Effector CD8-positive, alpha-beta T cell (primary cell): Measurements from ENCODE around the gene PCDH11X.
"Not testable (repeated sequence)": the region's sequence is repeated elsewhere in the genome, so short reads cannot be mapped to it uniquely, and the experiment has no call there.

Source experiments
- DNase-seq: peaks from one replicate; lab custom pipeline; 2025; lab: John Stamatoyannopoulos, UW
- total RNA-seq, 4 experiments: gene quantifications; one replicate each; lab custom pipeline; 2026; lab: John Stamatoyannopoulos, UW

PCDH11X gene, protein sequence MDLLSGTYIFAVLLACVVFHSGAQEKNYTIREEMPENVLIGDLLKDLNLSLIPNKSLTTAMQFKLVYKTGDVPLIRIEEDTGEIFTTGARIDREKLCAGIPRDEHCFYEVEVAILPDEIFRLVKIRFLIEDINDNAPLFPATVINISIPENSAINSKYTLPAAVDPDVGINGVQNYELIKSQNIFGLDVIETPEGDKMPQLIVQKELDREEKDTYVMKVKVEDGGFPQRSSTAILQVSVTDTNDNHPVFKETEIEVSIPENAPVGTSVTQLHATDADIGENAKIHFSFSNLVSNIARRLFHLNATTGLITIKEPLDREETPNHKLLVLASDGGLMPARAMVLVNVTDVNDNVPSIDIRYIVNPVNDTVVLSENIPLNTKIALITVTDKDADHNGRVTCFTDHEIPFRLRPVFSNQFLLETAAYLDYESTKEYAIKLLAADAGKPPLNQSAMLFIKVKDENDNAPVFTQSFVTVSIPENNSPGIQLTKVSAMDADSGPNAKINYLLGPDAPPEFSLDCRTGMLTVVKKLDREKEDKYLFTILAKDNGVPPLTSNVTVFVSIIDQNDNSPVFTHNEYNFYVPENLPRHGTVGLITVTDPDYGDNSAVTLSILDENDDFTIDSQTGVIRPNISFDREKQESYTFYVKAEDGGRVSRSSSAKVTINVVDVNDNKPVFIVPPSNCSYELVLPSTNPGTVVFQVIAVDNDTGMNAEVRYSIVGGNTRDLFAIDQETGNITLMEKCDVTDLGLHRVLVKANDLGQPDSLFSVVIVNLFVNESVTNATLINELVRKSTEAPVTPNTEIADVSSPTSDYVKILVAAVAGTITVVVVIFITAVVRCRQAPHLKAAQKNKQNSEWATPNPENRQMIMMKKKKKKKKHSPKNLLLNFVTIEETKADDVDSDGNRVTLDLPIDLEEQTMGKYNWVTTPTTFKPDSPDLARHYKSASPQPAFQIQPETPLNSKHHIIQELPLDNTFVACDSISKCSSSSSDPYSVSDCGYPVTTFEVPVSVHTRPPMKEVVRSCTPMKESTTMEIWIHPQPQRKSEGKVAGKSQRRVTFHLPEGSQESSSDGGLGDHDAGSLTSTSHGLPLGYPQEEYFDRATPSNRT (N-terminal part only)
- 0 reads per million in 4 experiments for total RNA-seq

DNA sequence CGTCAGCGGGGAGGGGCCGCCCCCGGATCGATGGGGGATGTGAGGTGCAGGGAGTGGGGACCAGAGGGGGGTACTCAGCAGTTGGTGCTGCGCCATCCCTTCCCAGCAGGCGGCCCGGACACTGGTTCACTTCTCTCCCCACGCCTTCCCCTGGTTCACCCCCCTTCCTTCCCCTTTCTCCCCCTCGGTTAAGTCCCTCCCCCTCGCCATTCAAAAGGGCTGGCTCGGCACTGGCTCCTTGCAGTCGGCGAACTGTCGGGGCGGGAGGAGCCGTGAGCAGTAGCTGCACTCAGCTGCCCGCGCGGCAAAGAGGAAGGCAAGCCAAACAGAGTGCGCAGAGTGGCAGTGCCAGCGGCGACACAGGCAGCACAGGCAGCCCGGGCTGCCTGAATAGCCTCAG lies at the start of gene PCDH11X:
PCDH11X (plus strand) TSS at position 241 of the 400 bp plus-strand sequence. CDS start 56,130 bp downstream, outside the sequence.
- not testable (repeated sequence) for DNase-seq

DNA sequence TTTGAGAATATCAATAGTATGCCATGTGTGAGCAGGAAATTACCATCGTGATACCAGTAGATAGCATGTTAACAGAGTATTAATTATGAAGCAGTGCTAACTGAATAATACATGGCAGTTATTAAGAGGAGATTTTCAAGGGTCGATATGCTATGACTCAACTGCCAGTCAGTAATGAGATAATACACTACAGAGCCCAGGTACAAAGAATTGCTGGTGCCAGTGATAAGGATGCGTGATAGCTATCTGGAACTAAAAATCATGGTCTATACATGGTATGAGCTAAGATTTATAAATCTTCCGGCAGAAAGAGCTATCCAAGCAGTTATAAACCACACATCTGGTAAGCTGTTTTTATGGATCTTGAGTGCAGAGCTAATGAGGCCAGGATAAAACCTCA lies 31.7 kb upstream of the PCDH11X start:
- not testable (repeated sequence) for DNase-seq

DNA sequence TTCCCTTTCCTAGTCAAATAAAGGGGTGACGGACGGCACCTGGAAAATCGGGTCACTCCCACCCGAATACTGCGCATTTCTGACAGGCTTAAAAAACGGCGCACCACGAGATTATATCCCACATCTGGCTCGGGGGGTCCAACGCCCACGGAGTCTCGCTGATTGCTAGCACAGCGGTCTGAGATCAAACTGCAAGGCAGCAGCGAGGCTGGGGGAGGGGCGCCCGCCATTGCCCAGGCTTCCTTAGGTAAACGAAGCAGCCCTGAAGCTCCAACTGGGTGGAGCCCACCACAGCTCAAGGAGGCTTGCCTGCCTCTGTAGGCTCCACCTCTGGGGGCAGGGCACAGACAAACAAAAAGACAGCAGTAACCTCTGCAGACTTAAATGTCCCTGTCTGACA lies 26.2 kb upstream of the PCDH11X start:
- not testable (repeated sequence) for DNase-seq

DNA sequence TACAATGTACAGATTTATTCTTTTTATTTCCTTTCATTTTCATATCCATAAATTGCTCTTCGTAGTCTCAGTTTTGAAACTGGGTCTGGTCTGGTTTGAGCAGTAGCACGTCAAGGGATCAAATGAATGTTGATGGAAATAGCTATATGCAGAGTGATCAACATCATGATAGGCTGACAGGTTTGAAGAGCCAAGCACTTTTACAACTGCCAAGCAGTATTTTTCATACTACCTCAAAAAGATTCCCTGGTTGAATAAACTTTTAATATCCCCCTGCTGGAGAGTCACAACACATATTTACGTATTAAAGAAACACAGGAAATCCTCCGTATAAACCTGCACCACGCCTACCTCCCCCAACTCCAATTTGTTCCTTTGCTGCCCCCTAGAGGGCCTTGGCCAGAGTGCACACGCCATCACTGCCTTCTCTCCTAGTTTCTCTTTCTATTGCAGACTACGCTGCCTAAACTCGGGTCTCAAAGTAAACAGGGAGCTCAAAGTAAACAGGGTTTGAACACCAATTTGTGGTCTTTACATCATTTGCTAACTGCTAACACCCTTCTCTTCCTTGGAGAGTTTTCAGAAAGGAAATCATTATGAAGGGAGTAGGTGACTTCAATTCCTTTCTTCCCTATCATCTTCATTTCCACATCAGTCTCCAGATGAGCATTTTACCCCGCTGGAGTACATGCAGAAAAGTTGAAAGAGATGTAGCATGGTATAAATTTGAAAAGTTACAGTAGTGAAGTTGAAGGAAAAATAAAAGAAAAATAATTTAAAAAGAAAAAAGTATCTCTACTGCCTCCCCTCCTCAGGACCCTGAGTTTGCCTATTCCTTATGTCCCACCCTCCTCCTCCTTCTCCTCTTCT lies 8.3 kb upstream of the PCDH11X start:
- not testable (repeated sequence) for DNase-seq

DNA sequence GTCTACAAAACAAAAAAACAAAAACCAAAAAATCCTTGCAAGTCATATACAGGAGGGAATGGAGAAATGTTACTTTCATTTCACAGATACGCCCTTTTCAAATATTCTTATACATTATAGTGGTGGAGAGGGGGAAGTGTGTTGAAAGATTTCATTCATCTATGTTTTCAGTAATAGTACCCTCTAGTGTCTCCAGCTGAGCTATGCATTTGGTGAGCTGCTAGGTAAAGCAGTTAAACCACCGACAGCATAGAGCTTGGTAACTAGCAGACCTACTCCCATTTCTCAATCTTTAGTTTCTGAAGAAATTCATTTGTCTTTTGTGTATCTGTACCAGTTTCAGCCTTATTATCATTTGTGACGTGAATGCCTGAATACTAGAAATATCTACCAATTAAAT lies 5.2 kb upstream of the PCDH11X start:
- not testable (repeated sequence) for DNase-seq

DNA sequence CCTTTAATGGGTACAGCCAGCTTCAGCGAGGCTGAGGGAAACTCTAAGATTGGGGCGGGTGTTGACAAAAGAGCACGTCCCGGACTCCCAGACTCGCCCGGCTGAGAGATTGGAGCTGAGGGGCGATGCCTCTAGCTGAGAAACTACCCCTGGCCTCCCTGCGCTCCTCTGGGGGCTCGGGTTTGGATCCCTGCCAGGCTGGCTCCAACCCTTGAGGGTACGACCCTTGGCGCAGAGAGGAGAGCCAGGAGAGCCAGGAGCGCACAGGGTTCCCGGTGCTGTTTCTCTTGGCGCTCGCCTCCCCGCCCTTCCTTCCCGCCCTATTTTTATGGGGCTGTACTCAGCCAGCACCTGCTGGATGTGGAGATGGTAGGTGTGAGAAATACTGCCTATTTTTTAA lies 833 bp downstream of the PCDH11X start:
- DNase-seq, result not testable (repeated sequence)

DNA sequence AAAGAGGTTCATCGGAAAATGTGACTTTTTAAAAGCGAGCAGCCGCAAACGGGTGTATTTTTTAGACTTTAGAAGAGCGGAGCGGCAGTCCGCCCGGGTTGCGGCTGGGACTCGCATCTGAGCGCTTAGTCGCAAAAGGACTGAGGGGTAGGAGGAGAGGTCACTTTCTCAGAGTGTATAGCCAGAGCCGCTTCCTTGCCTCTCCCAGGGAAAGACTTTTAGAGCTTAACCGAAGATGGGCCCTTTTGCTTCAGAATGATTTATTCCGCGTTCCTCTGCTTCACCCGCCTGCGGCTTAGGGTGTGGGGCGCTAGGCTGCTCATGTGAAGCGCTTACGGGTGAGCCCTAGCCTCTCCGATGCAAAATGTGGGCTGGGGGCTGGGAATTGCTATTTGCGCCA lies 1.5 kb downstream of the PCDH11X start:
- DNase-seq, result not testable (repeated sequence)

DNA sequence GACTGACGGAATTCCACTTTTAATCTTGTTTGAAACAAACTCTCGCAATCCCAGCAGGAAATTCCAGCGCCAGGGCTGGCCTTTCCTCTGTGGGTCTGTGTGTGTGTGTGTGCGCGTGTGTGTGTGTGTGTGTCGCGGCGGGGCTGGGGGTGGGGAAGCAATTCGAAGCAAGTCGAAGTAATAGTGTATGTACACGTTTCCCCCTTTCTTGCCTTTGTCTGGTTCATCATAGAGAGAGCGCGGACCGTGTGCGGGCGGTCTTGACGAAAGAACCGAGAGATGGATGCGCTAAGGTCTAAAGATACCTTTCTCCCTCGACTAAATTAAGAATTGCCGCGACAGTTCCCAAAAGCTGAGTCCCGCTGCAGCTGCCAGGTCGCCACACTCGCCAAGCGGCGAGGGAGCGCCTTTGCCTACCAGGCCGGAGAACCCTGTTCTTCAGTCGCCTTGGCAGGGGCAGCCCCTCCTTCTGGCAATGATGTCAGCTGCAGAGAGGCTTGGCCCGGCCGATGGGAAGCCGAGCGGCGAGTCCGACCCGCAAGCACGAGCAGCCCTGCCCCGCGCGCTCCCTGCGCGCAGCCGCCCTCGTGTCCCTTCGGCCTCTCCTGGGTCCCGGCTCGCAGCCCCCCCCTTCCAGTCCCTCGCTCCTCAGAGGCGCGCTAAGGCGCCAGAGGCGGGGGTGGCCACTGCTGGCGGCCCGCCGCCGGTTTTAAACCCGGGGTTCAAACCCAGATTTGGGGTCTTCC lies 2.6 kb downstream of the PCDH11X start:
- DNase-seq, result not testable (repeated sequence)

DNA sequence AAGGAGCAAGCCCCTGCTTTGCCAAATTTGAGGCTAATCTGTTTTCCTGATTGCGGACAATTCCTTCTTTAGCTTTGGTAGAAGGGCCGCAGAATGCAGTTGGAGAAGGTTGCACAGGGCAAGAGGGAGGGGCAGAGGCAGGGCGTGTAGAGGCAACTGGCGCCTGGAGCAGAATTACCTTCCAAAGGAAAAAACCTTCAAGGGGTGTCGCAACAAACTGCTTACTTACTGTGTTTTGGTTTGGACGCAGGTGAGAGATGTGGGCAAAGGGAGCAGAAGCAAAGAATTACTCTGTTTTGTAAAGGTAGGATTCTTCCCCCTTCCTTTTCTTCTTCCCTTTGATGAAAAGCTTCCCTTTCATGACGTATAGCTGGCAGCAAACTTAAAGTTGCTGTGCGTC lies 3.6 kb downstream of the PCDH11X start:
- DNase-seq, result not testable (repeated sequence)

DNA sequence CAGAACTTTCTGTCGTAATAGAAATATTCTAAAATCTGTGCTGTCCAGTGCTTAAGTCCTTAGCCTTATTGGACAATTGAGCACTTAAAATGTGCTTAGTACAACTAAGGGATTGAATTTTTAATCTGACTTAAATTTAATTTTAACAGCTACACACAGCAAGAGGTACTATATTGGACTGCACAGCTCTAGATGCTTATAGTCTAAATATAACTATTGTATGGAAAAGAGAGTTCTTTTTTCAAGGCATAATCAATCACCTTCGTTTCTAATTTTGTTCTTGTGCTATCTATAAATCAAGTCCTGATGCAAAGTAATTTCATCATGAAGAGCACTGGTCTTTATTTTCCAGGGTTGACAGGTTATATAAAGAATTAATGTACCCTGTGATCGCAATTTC lies 38.4 kb downstream of the PCDH11X start:
- DNase-seq, result not testable (repeated sequence)

DNA sequence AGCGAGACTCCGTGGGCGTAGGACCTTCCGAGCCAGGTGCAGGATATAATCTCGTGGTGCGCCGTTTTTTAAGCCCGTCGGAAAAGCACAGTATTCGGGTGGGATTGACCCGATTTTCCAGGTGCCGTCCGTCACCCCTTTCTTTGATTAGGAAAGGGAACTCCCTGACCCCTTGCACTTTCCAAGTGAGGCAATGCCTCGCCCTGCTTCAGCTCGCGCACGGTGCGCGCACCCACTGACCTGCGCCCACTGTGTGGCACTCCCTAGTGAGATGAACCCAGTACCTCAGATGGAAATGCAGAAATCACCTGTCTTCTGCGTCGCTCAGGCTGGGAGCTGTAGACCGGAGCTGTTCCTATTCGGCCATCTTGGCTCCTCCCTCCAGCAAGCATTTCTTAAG lies 46.1 kb downstream of the PCDH11X start:
- DNase-seq, result not testable (repeated sequence)
